ENCODE data around the gene RPUSD1. TPM values are rescaled to one million over a fixed set of nuclear protein-coding genes. Genes with fewer than 3 reads are reported as not detected.

RPUSD1 gene
- total RNA-seq, 1 donor from 2014 or later, result 36.8 TPM

GRCh38 chr16:827513-827912 lies 39.3 kb upstream of the RPUSD1 start:
- H3K9me3 Mint-ChIP-seq, result no peaks in the 10 kb centered on the region
- peaks cover 26% of the 10 kb centered on the region for H3K27me3 Mint-ChIP-seq (ENCODE audit: low read depth)
- no peaks in the 10 kb centered on the region for H3K4me1 Mint-ChIP-seq
- H3K36me3 Mint-ChIP-seq (ENCODE audit: low read depth), result no peaks in the 10 kb centered on the region
- no peak for TF ChIP-seq CTCF (conservative IDR thresholded peaks at IDR 0.05)
- H3K27ac Mint-ChIP-seq (ENCODE audit: unreplicated experiment), result no peak overlapping the region
- no peak for DNase-seq (ENCODE audit: low read depth, low spot score)
- H3K4me3 Mint-ChIP-seq, result no peak overlapping the region

GRCh38 chr16:825341-826061 lies 37.3 kb upstream of the RPUSD1 start:
- no peaks in the 10 kb centered on the region for H3K36me3 Mint-ChIP-seq (ENCODE audit: low read depth)
- no peak for TF ChIP-seq CTCF (conservative IDR thresholded peaks at IDR 0.05)
- peaks cover 37% of the 10 kb centered on the region for H3K27me3 Mint-ChIP-seq (ENCODE audit: low read depth)
- H3K4me1 Mint-ChIP-seq, result peaks cover 9% of the 10 kb centered on the region
- DNase-seq (ENCODE audit: low read depth, low spot score), result no peak
- no peaks in the 10 kb centered on the region for H3K9me3 Mint-ChIP-seq
- peak overlapping the region; percentile 44 for H3K27ac Mint-ChIP-seq (ENCODE audit: unreplicated experiment)
- H3K4me3 Mint-ChIP-seq, result no peak overlapping the region

- no peak for TF ChIP-seq CTCF (conservative IDR thresholded peaks at IDR 0.05)
Observed at GRCh38 chr16:824601-825000, 36.4 kb upstream of the RPUSD1 start.

GRCh38 chr16:824194-824593 lies 36.0 kb upstream of the RPUSD1 start:
- Mint-ChIP-seq H3K4me1 (peaks cover 9% of the 10 kb centered on the region), H3K27ac (ENCODE audit: unreplicated experiment) (no peak overlapping the region), H3K4me3 (no peak overlapping the region), H3K27me3 (ENCODE audit: low read depth) (peaks cover 41% of the 10 kb centered on the region), H3K9me3 (no peaks in the 10 kb centered on the region), H3K36me3 (ENCODE audit: low read depth) (no peaks in the 10 kb centered on the region)
- no peak for TF ChIP-seq CTCF (conservative IDR thresholded peaks at IDR 0.05)
- DNase-seq (ENCODE audit: low read depth, low spot score), result no peak

More at GRCh38 chr16:824601-825000, 36.4 kb upstream of the RPUSD1 start:
- DNase-seq (ENCODE audit: low read depth, low spot score), result no peak
- peaks cover 39% of the 10 kb centered on the region for H3K27me3 Mint-ChIP-seq (ENCODE audit: low read depth)
- no peak overlapping the region for H3K27ac Mint-ChIP-seq (ENCODE audit: unreplicated experiment)
- no peaks in the 10 kb centered on the region for H3K36me3 Mint-ChIP-seq (ENCODE audit: low read depth)
- no peaks in the 10 kb centered on the region for H3K9me3 Mint-ChIP-seq
- H3K4me3 Mint-ChIP-seq, result no peak overlapping the region
- H3K4me1 Mint-ChIP-seq, result peaks cover 9% of the 10 kb centered on the region

GRCh38 chr16:822909-823297 lies 34.7 kb upstream of the RPUSD1 start:
- H3K4me1 Mint-ChIP-seq, result peaks cover 9% of the 10 kb centered on the region
- no peaks in the 10 kb centered on the region for H3K36me3 Mint-ChIP-seq (ENCODE audit: low read depth)
- H3K9me3 Mint-ChIP-seq, result no peaks in the 10 kb centered on the region
- H3K4me3 Mint-ChIP-seq, result no peak overlapping the region
- no peak overlapping the region for H3K27ac Mint-ChIP-seq (ENCODE audit: unreplicated experiment)
- H3K27me3 Mint-ChIP-seq (ENCODE audit: low read depth), result peaks cover 42% of the 10 kb centered on the region
- TF ChIP-seq CTCF (conservative IDR thresholded peaks at IDR 0.05), result no peak
- no peak for DNase-seq (ENCODE audit: low read depth, low spot score)
